IMR-90 (cell line): ENCODE measurements around the gene PDGFC. TPM values are rescaled to one million over a fixed set of nuclear protein-coding genes. Genes with fewer than 3 reads are reported as not detected.

ENCODE experiments used
- ATAC-seq: fragments of 200-7000 bp; cut with Tn5 transposase; 2 replicates; pipeline ENCODE4 v1.9.1; 2020; ENCODE audit warnings: low read depth, mild to moderate bottlenecking, moderate library complexity
- BruUV-seq: library from RNA; stranded (reverse); fragments of 400-500 nt; replicated peaks from 2 replicates; lab custom pipeline; 2021; lab: Mats Ljungman, UMichigan
- CTCF ChIA-PET: fragments of 300-600 bp; formaldehyde crosslinking; extraction: SDS; loops from one replicate; lab custom pipeline; 2021; ENCODE audit warnings: antibody characterized with exemption; lab: Yijun Ruan, JAX
- POLR2A ChIA-PET: fragments of 300-600 bp; sonication (Branson Sonifier 250); formaldehyde crosslinking; loops from one replicate; lab custom pipeline; 2022; ENCODE audit warnings: antibody characterized with exemption; ENCODE audit not compliant: unreplicated experiment; lab: Charles Lee
- DNase-seq: peaks from one replicate; pipeline ENCODE4 v3.0.0; 2013
- H2AFZ ChIP-seq: replicated peaks from 2 replicates; pipeline ENCODE3; 2013; ENCODE audit warnings: low read length, mild to moderate bottlenecking; ENCODE audit not compliant: poor library complexity
- H2AK5ac ChIP-seq: 2 replicates; pipeline ENCODE4 v1.6.1; 2013; ENCODE audit warnings: low read depth, low read length, inconsistent platforms
- H2AK9ac ChIP-seq: replicated peaks from 2 replicates; pipeline ENCODE3; 2013; ENCODE audit warnings: mild to moderate bottlenecking, low read depth, low read length, moderate library complexity; ENCODE audit not compliant: poor library complexity
- H2BK120ac ChIP-seq: 2 replicates; pipeline ENCODE4 v1.6.1; 2013; ENCODE audit warnings: low read depth, low read length, inconsistent platforms
- H2BK15ac ChIP-seq: 3 replicates; pipeline ENCODE4 v1.6.1; 2013; ENCODE audit warnings: low read depth, low read length, inconsistent platforms
- H2BK20ac ChIP-seq: 2 replicates; pipeline ENCODE4 v1.6.1; 2013; ENCODE audit warnings: low read depth, mild to moderate bottlenecking, inconsistent platforms, low read length, moderate library complexity
- H2BK5ac ChIP-seq: 2 replicates; pipeline ENCODE4 v1.6.1; 2013; ENCODE audit warnings: mild to moderate bottlenecking, low read depth, low read length, inconsistent platforms; ENCODE audit not compliant: poor library complexity, severe bottlenecking
- H3K14ac ChIP-seq: replicated peaks from 2 replicates; pipeline ENCODE4 v1.6.1; 2013; ENCODE audit warnings: low read depth, low read length, inconsistent platforms
- H3K18ac ChIP-seq: 2 replicates; pipeline ENCODE4 v1.6.1; 2013; ENCODE audit warnings: low read depth, low read length, control low read depth
- H3K23ac ChIP-seq: 2 replicates; pipeline ENCODE4 v1.6.1; 2013; ENCODE audit warnings: low read depth, low read length, inconsistent platforms
- H3K27ac ChIP-seq: 2 replicates; pipeline ENCODE4 v1.5.1; 2013; ENCODE audit warnings: mild to moderate bottlenecking, control low read depth, low read length; ENCODE audit not compliant: insufficient read depth
- H3K27me3 ChIP-seq: 2 replicates; pipeline ENCODE4 v1.6.1; 2013; ENCODE audit warnings: low read length; ENCODE audit not compliant: control insufficient read depth, insufficient read depth
- H3K36me3 ChIP-seq: 2 replicates; pipeline ENCODE4 v1.6.1; 2013; ENCODE audit warnings: low read length, mixed read lengths; ENCODE audit not compliant: control insufficient read depth, insufficient read depth
- H3K4ac ChIP-seq: 2 replicates; pipeline ENCODE4 v1.6.1; 2013; ENCODE audit warnings: low read depth, low read length, inconsistent platforms
- H3K4me1 ChIP-seq: 2 replicates; pipeline ENCODE4 v1.6.1; 2013; ENCODE audit warnings: low read length, mixed read lengths; ENCODE audit not compliant: control insufficient read depth, insufficient read depth
- H3K4me2 ChIP-seq: 2 replicates; pipeline ENCODE4 v1.6.1; 2013; ENCODE audit warnings: low read depth, mild to moderate bottlenecking, control low read depth, low read length, moderate library complexity
- H3K4me3 ChIP-seq: 2 replicates; pipeline ENCODE4 v1.5.1; 2013; ENCODE audit warnings: low read depth, mild to moderate bottlenecking, control low read depth, low read length, moderate library complexity; ENCODE audit not compliant: insufficient read depth
- H3K56ac ChIP-seq: 2 replicates; pipeline ENCODE4 v1.6.1; 2013; ENCODE audit warnings: low read length, inconsistent platforms; ENCODE audit not compliant: insufficient read depth; ENCODE audit errors: extremely low read depth
- H3K79me1 ChIP-seq, 2 experiments: 2 replicates each; pipeline ENCODE4 v1.6.1; 2013; ENCODE audit warnings: low read length in 2 of 2, inconsistent platforms in 1 of 2, low read depth in 1 of 2
- H3K9ac ChIP-seq: 2 replicates; pipeline ENCODE4 v1.6.1; 2013; ENCODE audit warnings: low read depth, low read length, control low read depth
- H3K9me1 ChIP-seq: 2 replicates; pipeline ENCODE4 v1.6.1; 2013; ENCODE audit warnings: low read length, inconsistent platforms; ENCODE audit not compliant: insufficient read depth
- H3K9me3 ChIP-seq: 2 replicates; pipeline ENCODE4 v1.6.1; 2013; ENCODE audit warnings: low read length; ENCODE audit not compliant: control insufficient read depth, insufficient read depth
- H4K20me1 ChIP-seq: 2 replicates; pipeline ENCODE4 v1.6.1; 2013; ENCODE audit warnings: low read length, inconsistent platforms; ENCODE audit not compliant: insufficient read depth
- H4K5ac ChIP-seq: 2 replicates; pipeline ENCODE4 v1.6.1; 2013; ENCODE audit warnings: mild to moderate bottlenecking, low read depth, low read length, control low read depth
- H4K8ac ChIP-seq, 2 experiments: 2 replicates each; pipeline ENCODE4 v1.6.1; 2013; ENCODE audit warnings: low read depth in 2 of 2, low read length in 2 of 2, control low read depth in 1 of 2, inconsistent platforms in 1 of 2
- H4K91ac ChIP-seq: 2 replicates; pipeline ENCODE4 v1.6.1; 2013; ENCODE audit warnings: low read depth, low read length, inconsistent platforms; ENCODE audit not compliant: insufficient read depth
- CHD1 ChIP-seq: IDR thresholded peaks from 2 replicates; pipeline ENCODE4 v1.6.1; 2012; ENCODE audit warnings: low read depth, low read length, improper control_type of control experiment
- RCOR1 ChIP-seq: IDR thresholded peaks from 2 replicates; pipeline ENCODE4 v1.6.1; 2012; ENCODE audit warnings: mild to moderate bottlenecking, low read length, improper control_type of control experiment; ENCODE audit not compliant: insufficient replicate concordance
- WGBS, 2 experiments: methylation state at CpG; one replicate each; pipeline versions ENCODE4 v1.1.5 to v1.1.7; 2013; ENCODE audit warnings: missing lambda C conversion rate in 2 of 2; ENCODE audit not compliant: insufficient read length in 1 of 2; ENCODE audit errors: extremely low coverage in 2 of 2; 5-methylcytosine and 5-hydroxymethylcytosine counted together
- dilution Hi-C: fragments of 300-500 bp; cut with HindIII; formaldehyde crosslinking; loops from one replicate; pipeline ENCODE4 v1.14.3; 2018; ENCODE audit warnings: low sequenced_read_pairs; ENCODE audit not compliant: unreplicated experiment
- in situ Hi-C: fragments of 300-500 bp; cut with MboI; formaldehyde crosslinking; loops from 3 replicates; pipeline ENCODE4 v1.14.3; 2019; ENCODE audit warnings: low sequenced_read_pairs, inconsistent platforms, mixed read lengths
- intact Hi-C: fragments of 100-400 bp; cut with micrococcal nuclease; formaldehyde crosslinking; loops from 2 replicates; pipeline ENCODE4 v1.10.0; 2022
- polyA plus RNA-seq, 3 experiments: library from polyadenylated mRNA; depleted of rRNA; stranded (reverse); fragments of >200 nt; gene quantifications; 2 replicates each; pipeline ENCODE4 v1.2.3, GENCODE V29; 2012; ENCODE audit warnings: low replicate concordance in 1 of 3
- total RNA-seq: library from RNA; depleted of rRNA; stranded (reverse); fragments of >200 nt; gene quantifications from 2 replicates; pipeline ENCODE4 v1.2.3, GENCODE V29; 2012

PDGFC gene
- total and polyA plus RNA-seq, 2 of the 4 experiments (the other 2 are of a cell fraction), result 19.8 to 90.7 TPM

DNA sequence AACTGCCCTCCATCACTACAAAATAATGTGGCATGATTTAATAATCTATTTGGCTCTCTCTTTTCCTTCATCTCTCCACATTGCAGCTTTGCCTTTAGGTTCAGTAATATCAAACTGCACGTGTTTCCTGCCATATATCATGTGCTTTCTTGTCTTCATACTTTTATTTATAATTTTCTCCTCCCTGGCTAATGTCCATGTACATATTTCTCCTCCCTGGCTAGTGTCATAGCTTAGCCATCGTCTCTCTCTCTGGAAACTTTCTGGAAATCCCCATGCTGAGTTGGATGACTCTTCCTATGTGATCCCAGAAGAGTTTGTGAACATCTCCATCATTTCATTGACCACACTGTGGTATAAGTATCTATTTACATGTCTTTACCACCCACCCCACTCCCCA, 21.3 kb upstream of the PDGFC start:
- Histone ChIP-seq H3K4me3 (no peak overlapping the region), H3K27ac (no peak overlapping the region), H3K9me3 (peaks cover 12% of the 10 kb centered on the region), H3K79me1 (no peaks in the 10 kb centered on the region), H2BK5ac (no peak overlapping the region), H3K23ac (no peak overlapping the region), H3K9ac (no peak overlapping the region), H2AFZ (no peak overlapping the region), H2BK15ac (no peak overlapping the region), H3K9me1 (no peaks in the 10 kb centered on the region), H2BK120ac (no peak overlapping the region), H3K14ac (no peak overlapping the region), H2AK5ac (no peak overlapping the region), H3K27me3 (no peaks in the 10 kb centered on the region), H4K8ac (no peak overlapping the region), H4K5ac (no peak overlapping the region), H3K36me3 (no peaks in the 10 kb centered on the region), H3K4me1 (no peaks in the 10 kb centered on the region), H4K91ac (no peak overlapping the region), H3K4ac (no peak overlapping the region), H3K4me2 (no peak overlapping the region), H3K18ac (no peak overlapping the region), H2AK9ac (no peak overlapping the region), H2BK20ac (no peak overlapping the region), H4K20me1 (no peaks in the 10 kb centered on the region), H3K56ac (no peak overlapping the region)
- CTCF ChIA-PET, result interaction anchor here (0.5 kb wide), 1 partner anchor 23 kb away, joined by 3 read pairs; no protein-coding TSS in a partner anchor
- no peak; the same call in 1 of the 2 replicates for ATAC-seq
- no TSS peak for BruUV-seq
- peak; percentile 77 for DNase-seq
- in situ Hi-C loops, result no loop called here
- 0% methylated on average over 1 of the region's 2 CpGs; no CpG with 5 or more reads in 1 of the 2 experiments for WGBS, 2 experiments
- no peak for TF ChIP-seq RCOR1
- no peak for TF ChIP-seq CHD1
- intact Hi-C loops, result no loop called here
- POLR2A ChIA-PET, result interaction anchor here (0.5 kb wide), 1 partner anchor 387 kb away, joined by 3 read pairs; no protein-coding TSS in a partner anchor
- dilution Hi-C loops, result no loop called here
